Kidney capillary endothelial cell (primary cell): ENCODE measurements around the gene NLK.
"Not testable (repeated sequence)": the region's sequence is repeated elsewhere in the genome, so short reads cannot be mapped to it uniquely, and the experiment has no call there.

Experiments
- DNase-seq: peaks from one replicate; pipeline ENCODE4 v3.0.0-alpha.2; 2018; ENCODE audit warnings: low spot score

Gene NLK

DNA sequence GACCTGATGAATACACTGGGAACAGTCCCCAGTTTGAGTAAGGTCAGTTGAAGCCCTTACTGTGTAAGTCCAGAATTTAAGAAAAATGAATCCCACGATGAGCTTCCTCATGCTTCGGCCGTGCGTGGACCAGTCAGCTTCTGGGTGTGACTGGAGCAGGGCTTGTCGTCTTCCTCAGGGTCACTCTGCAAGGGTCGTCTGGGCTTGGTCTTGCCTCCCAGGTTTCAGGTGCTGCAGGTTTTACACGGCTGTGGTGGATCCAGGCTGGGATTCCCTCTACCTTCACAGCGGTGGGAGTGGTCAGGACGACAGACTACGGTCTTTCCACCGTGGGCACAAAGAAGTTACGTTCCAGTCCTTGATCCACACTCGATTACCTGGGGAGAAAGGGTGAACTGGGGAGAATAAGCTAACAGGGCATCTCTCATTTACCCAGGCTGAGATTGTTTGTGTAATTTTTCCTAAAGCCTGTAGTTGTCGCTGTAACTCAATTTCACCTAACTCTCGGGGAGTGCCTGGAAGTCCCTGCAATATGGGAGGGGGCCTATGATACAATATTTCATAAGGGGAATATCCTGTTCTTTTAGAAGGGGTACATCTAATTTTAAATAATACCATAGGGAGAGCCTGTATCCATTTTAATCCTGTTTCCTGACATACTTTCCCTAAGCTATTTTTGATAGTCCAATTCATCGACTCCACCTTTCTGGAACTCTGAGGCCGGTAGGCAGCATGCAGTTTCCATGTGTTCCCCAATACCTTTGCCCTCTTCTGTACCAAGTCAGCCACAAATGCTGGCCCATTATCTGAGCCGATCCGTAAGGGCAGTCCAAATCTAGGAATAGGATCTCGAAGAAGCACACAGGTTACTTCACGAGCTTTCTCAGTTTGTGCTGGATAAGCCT lies 190.7 kb downstream of the NLK start:
- not testable (repeated sequence) for DNase-seq

DNA sequence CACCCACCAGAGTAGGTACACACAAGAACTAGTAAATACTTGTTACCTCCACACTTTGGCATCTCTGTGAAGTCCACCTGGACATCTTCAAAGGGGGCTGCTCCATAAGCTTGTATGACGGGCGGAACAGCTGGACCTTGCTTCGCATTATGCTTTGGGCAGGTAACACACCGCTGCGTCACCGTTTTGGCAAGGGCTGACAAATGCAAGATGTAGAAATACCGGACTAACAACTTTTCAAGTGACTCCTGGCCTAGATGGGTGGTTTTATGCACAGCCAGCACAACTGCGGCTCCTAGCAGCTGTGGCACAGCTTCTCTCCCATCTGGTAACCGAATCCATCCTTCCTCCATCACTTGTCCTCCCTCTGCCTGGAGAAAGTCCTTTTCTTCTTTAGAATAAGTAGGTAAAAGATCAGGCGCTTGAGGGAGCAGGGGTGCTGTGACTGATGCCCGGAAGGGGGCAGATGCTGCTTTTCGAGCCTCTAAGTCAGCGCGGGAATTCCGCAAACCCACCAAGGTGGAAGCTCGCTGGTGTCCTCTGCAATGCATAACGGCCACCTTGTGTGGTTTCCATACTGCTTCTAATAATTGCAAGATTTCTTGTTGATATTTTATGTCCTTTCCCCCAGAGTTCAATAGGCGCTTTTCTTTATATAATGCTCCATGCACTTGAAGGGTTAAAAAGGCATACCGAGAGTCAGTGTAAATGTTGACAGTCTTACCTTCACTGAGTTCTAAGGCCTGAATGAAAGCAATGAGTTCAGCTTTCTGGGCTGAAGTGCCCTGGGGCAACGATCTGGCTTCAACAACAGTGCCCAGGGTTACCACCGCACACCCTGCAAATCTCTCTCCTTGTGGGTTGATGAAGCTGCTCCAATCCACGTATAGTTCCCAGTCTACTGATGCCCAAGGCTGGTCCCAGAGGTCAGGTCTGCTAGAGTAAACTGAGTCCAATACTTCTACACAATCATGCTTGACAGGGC lies 191.7 kb downstream of the NLK start:
- DNase-seq = not testable (repeated sequence)

DNA sequence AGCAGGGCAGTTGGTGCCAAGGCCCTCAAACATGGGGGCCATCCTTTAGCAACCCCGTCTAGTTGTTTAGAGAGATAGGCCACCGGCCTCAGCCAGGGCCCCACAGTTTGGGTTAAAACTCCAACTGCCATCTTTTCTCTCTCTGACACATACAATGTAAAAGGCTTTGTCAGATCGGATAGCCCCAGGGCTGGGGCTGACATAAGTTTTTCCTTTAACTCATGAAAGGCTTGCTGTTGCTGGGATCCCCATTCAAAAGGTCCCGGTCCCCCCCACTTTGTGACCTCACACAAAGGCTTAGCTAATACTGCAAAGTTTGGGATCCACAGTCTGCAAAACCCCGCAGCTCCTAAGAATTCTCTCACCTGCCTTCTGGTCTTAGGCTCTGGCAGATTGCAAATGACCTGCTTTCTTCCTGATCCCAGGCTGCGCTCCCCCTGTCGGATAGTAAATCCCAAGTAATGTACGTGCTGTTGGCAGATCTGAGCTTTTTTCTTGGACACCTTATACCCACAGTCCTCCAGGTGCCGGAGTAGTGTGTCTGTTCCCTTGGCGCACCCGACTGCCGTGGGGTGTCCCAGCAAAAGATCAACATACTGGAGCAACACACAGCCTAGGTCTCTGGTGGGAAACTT lies 192.7 kb downstream of the NLK start:
- not testable (repeated sequence) for DNase-seq

DNA sequence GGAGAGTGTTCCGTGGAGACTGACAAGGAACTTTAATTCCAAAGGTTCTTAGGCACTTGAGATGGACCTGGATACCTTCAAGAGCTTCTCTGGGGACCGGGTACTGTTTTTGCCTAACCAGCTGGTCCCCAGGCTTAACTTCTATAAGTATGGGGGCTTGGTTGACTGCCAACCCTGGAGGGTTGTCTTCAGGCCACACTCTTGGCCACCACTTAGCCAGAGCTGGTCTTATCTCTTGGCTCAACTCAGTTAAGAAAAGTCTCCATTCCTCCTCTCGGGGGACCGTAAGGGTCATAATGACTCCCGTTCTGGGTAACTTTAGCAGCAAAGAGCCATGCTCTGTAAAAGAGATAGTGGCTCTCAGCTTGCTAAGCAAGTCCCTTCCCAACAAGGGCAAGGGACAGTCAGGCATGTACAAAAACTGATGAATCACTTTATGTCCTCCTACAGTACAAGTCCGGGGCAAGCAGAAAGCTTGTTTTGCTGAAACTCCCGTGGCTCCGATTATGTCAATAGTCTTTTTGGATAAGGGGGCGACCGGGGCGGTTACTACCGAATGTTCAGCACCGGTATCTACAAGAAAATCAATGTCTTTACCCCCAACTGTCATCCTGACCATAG lies 193.7 kb downstream of the NLK start:
- not testable (repeated sequence) for DNase-seq

DNA sequence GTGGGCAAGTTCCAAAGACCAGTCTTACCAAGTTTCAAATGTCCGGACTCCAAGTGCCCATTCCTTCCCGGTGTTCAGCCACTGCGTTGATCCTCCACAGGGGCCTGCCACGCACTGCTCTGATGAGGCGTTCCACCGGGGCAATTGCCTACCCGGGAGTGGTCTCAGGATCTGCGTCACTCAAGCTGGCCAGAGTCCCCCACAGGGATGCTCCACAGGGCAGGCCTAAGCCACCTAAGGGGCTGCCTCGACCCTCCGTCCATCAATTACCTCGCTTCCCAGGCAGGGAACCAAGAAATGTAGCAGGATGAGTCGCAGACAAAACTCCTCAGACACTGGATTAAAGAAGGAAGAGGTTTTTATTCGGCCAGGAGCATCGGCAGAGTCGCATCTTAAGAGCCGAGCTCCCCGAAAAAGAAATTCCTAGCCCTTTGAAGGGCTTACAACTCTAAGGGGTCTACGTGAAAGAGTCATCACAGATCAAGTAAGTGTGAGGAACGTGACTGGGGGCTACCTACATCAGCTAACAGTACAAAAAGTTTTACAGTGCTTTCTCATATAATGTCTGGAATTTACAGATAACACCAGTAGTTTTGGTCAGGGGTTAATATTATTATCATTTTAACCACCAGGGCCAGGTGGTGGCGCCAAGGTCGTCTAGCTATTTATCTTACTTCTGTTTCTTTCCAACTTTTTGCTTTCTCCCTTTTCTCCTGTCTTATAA lies 196.2 kb downstream of the NLK start:
- DNase-seq = not testable (repeated sequence)

DNA sequence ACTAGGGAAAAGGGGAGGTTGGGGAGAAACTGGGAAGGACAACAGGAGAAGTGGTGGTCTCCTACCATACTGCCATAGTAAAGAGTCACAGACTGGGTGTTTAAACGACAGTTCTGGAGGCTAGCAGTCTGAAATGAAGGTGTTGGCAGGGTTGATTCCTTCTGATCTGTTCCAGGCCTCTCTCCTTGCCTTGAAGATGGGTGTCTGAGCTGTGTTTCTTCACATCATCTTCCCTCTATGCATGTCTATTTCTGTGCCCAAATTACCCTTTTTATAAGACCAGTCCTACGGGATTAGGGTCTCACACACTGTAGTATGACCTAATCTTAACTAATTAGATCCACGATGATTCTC lies 196.8 kb downstream of the NLK start:
- DNase-seq = no peak

DNA sequence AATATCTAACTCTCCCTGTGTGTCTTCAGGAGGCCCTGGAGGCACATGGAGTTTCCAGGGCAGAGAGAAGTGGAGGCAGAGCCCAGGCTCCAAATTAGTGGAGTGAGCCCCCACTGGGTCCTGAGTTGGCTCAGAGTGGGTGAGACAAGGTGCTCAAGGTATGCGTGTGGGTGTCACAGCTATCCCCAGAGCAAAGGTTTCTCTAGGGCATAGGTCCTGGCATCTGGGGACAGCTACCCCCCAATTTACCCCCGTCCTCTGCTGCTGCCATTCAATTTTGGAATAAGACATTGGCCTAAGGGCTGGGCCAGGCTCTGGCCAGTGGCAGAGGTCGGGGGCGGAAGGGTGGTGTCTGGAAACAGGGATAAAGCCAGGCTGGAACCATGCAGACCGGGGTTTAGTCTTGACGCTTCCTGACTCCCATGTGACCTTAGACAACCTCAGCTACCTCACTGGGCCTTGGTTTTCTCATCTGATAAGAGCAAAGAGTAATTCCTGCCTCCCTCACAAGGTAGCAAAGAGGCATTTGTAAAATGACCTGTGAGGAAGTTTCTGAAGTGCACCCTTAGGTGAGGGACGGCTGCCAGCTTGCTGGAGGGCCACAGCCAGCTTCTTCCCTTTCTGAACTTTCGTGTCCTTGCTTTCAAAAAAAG lies 198.3 kb downstream of the NLK start:
- DNase-seq = no peak

DNA sequence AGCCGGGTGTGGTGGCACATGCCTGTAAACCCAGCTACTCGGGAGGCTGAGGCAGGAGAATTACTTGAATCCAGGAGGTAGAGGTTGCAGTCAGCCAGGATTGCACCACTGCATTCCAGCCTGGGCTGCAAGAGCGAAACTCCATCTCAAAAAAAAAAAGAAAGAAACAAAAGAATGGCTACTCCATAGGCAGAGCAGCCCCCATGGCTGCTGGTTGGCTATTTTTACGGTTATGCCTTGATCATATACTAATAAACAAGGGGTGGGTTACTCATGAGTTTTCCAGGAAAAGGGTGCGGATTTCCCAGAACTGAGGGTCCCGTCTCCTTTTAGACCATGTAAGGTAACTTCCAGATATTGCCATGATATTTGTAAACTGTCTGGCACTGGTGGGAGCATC lies 200.3 kb downstream of the NLK start:
- DNase-seq = no peak

DNA sequence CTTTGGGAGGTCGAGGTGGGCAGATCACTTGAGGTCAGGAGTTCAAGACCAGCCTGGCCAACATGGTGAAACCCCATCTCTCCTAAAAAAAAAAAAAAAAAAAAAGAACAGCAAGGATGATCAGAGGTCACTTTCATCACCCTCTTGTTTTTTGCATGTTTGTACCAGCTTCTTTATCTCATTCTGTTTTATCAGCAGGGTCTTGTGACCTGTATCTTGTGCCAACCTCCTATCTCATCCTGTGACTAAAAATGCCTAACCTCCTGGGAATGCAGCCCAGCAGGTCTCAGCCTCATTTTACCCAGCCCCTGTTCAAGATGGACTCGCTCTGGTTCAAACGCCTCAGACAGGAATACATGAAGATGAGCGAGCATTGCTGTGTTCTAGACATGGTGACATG lies 200.8 kb downstream of the NLK start:
- DNase-seq = not testable (repeated sequence)

DNA sequence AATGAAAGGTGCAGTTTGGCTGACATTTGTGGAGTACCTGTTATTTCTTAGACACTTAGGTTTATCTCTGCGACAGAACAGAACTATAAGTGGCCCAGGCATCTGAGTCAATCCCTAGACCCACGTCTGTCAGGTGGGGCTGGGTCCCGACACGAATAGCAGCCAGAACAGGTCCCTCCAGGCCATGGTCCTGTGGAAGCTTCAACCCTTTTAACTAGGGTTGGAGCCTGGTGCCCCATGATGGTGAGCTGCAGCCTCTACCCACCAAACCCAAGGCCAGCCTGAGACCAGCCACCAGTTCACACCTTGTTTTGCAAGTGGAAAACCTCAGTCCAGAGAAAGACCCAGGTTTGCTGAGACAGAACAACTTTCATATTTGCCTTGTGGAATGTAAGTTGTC lies 202.0 kb downstream of the NLK start:
- no peak for DNase-seq
